RKO (cell line): ENCODE measurements around the gene U2SURP.
"Not testable (repeated sequence)": the region's sequence is repeated elsewhere in the genome, so short reads cannot be mapped to it uniquely, and the experiment has no call there.

Source experiments
- DNase-seq: peaks from one replicate; pipeline ENCODE4 v3.0.0-alpha.2; 2016; ENCODE audit warnings: low spot score

The U2SURP gene

GRCh38 chr3:143014921-143015320 lies 13.6 kb downstream of the U2SURP start:
- DNase-seq, result no peak

- peak; percentile 38 for DNase-seq
Observed at GRCh38 chr3:143016321-143016972, 15.1 kb downstream of the U2SURP start.

GRCh38 chr3:143024351-143024960 lies 23.1 kb downstream of the U2SURP start:
- DNase-seq, result no peak

- DNase-seq, result no peak
Observed at GRCh38 chr3:143031327-143031726, 30.0 kb downstream of the U2SURP start.

GRCh38 chr3:143031796-143032387 lies 30.5 kb downstream of the U2SURP start:
- not testable (repeated sequence) for DNase-seq

GRCh38 chr3:143035466-143036211 lies 34.3 kb downstream of the U2SURP start:
- DNase-seq, result no peak

- no peak for DNase-seq
Observed at GRCh38 chr3:143036557-143036956, 35.2 kb downstream of the U2SURP start.

- DNase-seq, result peak; percentile 37
Observed at GRCh38 chr3:143037867-143038266, 36.5 kb downstream of the U2SURP start.

GRCh38 chr3:143040261-143040879 lies 39.0 kb downstream of the U2SURP start:
- DNase-seq, result peak; percentile 60

GRCh38 chr3:143041903-143042302 lies 40.5 kb downstream of the U2SURP start:
- no peak for DNase-seq

- DNase-seq, result no peak
Observed at GRCh38 chr3:143045639-143046038, 44.3 kb downstream of the U2SURP start.

- DNase-seq, result not testable (repeated sequence)
Observed at GRCh38 chr3:143046075-143046474, 44.7 kb downstream of the U2SURP start.

GRCh38 chr3:143054011-143054410 lies 52.6 kb downstream of the U2SURP start:
- no peak for DNase-seq

- DNase-seq, result no peak
Observed at GRCh38 chr3:143056372-143056771, 55.0 kb downstream of the U2SURP start.

- DNase-seq, result no peak
Observed at GRCh38 chr3:143060906-143061305, 59.5 kb downstream of the U2SURP start.

GRCh38 chr3:143063018-143063417 lies 61.6 kb downstream of the U2SURP start:
- no peak for DNase-seq

- no peak for DNase-seq
Observed at GRCh38 chr3:143064777-143065176, 63.4 kb downstream of the U2SURP start.

GRCh38 chr3:143065364-143065763 lies 64.0 kb downstream of the U2SURP start:
- no peak for DNase-seq

GRCh38 chr3:143066033-143066432 lies 64.7 kb downstream of the U2SURP start:
- no peak for DNase-seq

- no peak for DNase-seq
Observed at GRCh38 chr3:143067201-143067600, 65.8 kb downstream of the U2SURP start.

- DNase-seq, result no peak
Observed at GRCh38 chr3:143068059-143068458, 66.7 kb downstream of the U2SURP start.

- no peak for DNase-seq
Observed at GRCh38 chr3:143070977-143071551, 69.7 kb downstream of the U2SURP start.
